ENCODE measurements around the gene MACROH2A1.

The MACROH2A1 gene

DNA sequence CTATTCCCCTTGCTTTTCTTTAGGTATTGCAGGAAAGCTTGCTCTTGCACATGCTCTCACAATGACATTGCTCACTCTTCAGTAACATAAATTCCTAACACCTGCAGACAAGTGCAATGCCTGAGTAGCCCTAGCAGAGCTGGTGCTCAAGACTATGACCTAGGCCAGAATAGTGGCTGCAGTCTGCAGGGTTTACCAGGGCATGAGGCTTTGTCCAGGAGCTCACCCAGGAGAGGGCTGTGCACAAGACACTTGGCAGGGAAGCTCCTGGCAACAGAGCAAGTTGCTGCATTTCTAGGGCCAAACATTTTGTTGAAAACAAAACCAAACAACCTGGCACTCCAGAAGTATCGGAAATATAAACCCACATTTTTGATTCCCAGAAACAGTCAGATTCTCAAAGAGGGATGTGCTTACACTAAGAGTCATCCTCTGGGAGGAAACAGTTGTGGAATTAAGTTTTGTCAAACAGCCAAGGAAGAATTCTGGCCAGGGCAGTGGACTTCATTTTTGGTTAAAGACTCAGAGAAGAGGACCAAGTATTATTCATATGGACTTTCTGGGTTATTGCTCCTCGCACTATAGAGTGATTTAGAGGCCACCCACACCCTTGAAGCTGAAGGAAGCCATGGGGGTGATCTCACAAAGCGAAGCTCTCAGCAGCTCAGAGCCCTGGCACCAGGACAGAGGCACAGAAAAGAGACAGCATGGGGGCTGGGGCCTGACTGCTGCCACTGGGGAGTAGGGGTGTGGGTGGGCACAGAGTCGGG, 44.9 kb downstream of the MACROH2A1 start:
- Histone ChIP-seq H3K9me2 (replicated peaks; ENCODE audit: control insufficient read depth, low read length) (no peaks in the 10 kb centered on the region), H3K4me1 (ENCODE audit: control insufficient read depth, low read length) (peaks cover 3% of the 10 kb centered on the region), H3K27me3 (ENCODE audit: control insufficient read depth, low read length) (no peaks in the 10 kb centered on the region), H3K79me2 (ENCODE audit: control insufficient read depth, low read length) (peaks cover 7% of the 10 kb centered on the region; the same call in 1 of the 2 replicates), H3F3A (ENCODE audit: control insufficient read depth, insufficient read depth) (no peaks in the 10 kb centered on the region), H3K4me2 (ENCODE audit: low read length) (no peak overlapping the region), H3K9me3 (ENCODE audit: control insufficient read depth, insufficient read depth, low read length) (no peaks in the 10 kb centered on the region), H4K20me1 (ENCODE audit: control insufficient read depth, insufficient read depth, low read depth, low read length) (no peaks in the 10 kb centered on the region), H3K4me3 (ENCODE audit: low read length) (no peak overlapping the region), H3K27ac (ENCODE audit: low read depth, low read length) (no peak overlapping the region), H3K36me3 (ENCODE audit: control insufficient read depth, low read length) (peaks cover 93% of the 10 kb centered on the region)
- no peak for TF ChIP-seq EZH2phosphoT487 (IDR thresholded peaks at IDR 0.05; ENCODE audit: borderline replicate concordance, low read length)
- TF ChIP-seq, protein P1, sequence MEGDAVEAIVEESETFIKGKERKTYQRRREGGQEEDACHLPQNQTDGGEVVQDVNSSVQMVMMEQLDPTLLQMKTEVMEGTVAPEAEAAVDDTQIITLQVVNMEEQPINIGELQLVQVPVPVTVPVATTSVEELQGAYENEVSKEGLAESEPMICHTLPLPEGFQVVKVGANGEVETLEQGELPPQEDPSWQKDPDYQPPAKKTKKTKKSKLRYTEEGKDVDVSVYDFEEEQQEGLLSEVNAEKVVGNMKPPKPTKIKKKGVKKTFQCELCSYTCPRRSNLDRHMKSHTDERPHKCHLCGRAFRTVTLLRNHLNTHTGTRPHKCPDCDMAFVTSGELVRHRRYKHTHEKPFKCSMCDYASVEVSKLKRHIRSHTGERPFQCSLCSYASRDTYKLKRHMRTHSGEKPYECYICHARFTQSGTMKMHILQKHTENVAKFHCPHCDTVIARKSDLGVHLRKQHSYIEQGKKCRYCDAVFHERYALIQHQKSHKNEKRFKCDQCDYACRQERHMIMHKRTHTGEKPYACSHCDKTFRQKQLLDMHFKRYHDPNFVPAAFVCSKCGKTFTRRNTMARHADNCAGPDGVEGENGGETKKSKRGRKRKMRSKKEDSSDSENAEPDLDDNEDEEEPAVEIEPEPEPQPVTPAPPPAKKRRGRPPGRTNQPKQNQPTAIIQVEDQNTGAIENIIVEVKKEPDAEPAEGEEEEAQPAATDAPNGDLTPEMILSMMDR (IDR thresholded peaks at IDR 0.05; ENCODE audit: low read depth, low read length, poor library complexity, severe bottlenecking), result no peak

DNA sequence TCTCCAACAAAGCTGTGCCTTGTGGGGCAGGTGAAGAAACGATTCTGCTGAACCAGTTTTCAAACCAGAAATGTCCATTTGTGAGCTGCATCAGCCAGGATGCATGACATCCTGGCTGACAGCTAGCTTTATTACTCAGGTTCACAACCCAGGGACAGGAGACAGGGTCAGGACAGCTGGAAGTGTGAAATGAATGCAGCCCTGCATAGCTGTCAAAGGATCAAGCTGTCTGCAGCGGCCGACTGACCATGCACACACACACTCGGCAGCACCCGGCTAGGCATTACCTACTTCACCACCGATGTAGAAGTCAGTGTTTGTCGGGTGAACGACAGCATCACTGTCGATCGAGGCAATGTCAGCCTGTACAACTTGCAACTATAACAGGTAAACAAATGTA, 48.5 kb downstream of the MACROH2A1 start:
- Histone ChIP-seq H3K79me2 (ENCODE audit: control insufficient read depth, low read length) (peaks cover 11% of the 10 kb centered on the region; the same call in 1 of the 2 replicates), H3K9me3 (ENCODE audit: control insufficient read depth, insufficient read depth, low read length) (no peaks in the 10 kb centered on the region), H3K4me2 (ENCODE audit: low read length) (no peak overlapping the region), H3K27me3 (ENCODE audit: control insufficient read depth, low read length) (no peaks in the 10 kb centered on the region), H3K4me1 (ENCODE audit: control insufficient read depth, low read length) (peaks cover 36% of the 10 kb centered on the region), H3K27ac (ENCODE audit: low read depth, low read length) (no peak overlapping the region), H4K20me1 (ENCODE audit: control insufficient read depth, insufficient read depth, low read depth, low read length) (peaks cover 15% of the 10 kb centered on the region; the same call in 1 of the 2 replicates), H3F3A (ENCODE audit: control insufficient read depth, insufficient read depth) (no peaks in the 10 kb centered on the region), H3K36me3 (ENCODE audit: control insufficient read depth, low read length) (peaks cover 95% of the 10 kb centered on the region), H3K4me3 (ENCODE audit: low read length) (no peak overlapping the region), H3K9me2 (replicated peaks; ENCODE audit: control insufficient read depth, low read length) (no peaks in the 10 kb centered on the region)
- TF ChIP-seq, protein P1 (IDR thresholded peaks at IDR 0.05; ENCODE audit: low read depth, low read length, poor library complexity, severe bottlenecking), result no peak
- TF ChIP-seq EZH2phosphoT487 (IDR thresholded peaks at IDR 0.05; ENCODE audit: borderline replicate concordance, low read length), result no peak

DNA sequence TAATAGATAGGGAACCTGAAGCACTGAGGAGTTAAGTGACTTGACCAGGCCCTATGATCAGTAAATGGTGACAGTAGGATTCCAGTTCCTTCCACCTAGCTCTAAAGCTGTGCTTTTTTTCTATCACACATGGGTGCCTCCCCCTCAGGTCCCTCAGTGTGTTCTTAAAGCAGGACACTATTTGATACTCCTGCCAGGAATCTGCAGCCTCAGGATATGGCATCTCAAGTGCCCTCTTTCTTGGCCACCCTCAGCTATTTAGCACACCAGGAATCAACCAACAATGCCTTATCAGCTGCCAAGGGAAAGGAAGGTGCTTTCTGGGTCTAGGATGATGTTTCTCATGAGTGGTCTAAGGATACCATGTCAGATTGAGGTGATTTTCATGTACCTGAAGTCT, 49.1 kb downstream of the MACROH2A1 start:
- Histone ChIP-seq H3K9me3 (ENCODE audit: control insufficient read depth, insufficient read depth, low read length) (no peaks in the 10 kb centered on the region), H3K9me2 (replicated peaks; ENCODE audit: control insufficient read depth, low read length) (no peaks in the 10 kb centered on the region), H3K27me3 (ENCODE audit: control insufficient read depth, low read length) (no peaks in the 10 kb centered on the region), H4K20me1 (ENCODE audit: control insufficient read depth, insufficient read depth, low read depth, low read length) (peaks cover 15% of the 10 kb centered on the region; the same call in 1 of the 2 replicates), H3F3A (ENCODE audit: control insufficient read depth, insufficient read depth) (no peaks in the 10 kb centered on the region), H3K36me3 (ENCODE audit: control insufficient read depth, low read length) (peaks cover 95% of the 10 kb centered on the region), H3K27ac (ENCODE audit: low read depth, low read length) (no peak overlapping the region), H3K4me1 (ENCODE audit: control insufficient read depth, low read length) (peaks cover 36% of the 10 kb centered on the region), H3K4me2 (ENCODE audit: low read length) (no peak overlapping the region), H3K79me2 (ENCODE audit: control insufficient read depth, low read length) (peaks cover 11% of the 10 kb centered on the region; the same call in 1 of the 2 replicates), H3K4me3 (ENCODE audit: low read length) (no peak overlapping the region)
- no peak for TF ChIP-seq EZH2phosphoT487 (IDR thresholded peaks at IDR 0.05; ENCODE audit: borderline replicate concordance, low read length)
- TF ChIP-seq, protein P1 (IDR thresholded peaks at IDR 0.05; ENCODE audit: low read depth, low read length, poor library complexity, severe bottlenecking), result no peak
